ENCODE data around the gene MERTK.

- TF ChIP-seq, protein P1, sequence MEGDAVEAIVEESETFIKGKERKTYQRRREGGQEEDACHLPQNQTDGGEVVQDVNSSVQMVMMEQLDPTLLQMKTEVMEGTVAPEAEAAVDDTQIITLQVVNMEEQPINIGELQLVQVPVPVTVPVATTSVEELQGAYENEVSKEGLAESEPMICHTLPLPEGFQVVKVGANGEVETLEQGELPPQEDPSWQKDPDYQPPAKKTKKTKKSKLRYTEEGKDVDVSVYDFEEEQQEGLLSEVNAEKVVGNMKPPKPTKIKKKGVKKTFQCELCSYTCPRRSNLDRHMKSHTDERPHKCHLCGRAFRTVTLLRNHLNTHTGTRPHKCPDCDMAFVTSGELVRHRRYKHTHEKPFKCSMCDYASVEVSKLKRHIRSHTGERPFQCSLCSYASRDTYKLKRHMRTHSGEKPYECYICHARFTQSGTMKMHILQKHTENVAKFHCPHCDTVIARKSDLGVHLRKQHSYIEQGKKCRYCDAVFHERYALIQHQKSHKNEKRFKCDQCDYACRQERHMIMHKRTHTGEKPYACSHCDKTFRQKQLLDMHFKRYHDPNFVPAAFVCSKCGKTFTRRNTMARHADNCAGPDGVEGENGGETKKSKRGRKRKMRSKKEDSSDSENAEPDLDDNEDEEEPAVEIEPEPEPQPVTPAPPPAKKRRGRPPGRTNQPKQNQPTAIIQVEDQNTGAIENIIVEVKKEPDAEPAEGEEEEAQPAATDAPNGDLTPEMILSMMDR (IDR thresholded peaks at IDR 0.05; ENCODE audit: poor library complexity): no peak
- no peak for TF ChIP-seq EZH2 (IDR thresholded peaks at IDR 0.05; ENCODE audit: borderline replicate concordance)
These were observed 120.4 kb downstream of the MERTK start for GRCh38 chr2:112018846-112019245.

Data from hepatocyte (in vitro differentiated cells).